Measurements from ENCODE around the gene SIRT2. TPM values are rescaled to one million over a fixed set of nuclear protein-coding genes. Genes with fewer than 3 reads are reported as not detected.

SIRT2 gene
- total and polyA plus RNA-seq, 2 donors (not counting 1 experiment from before 2014, with no cell fraction given): 42.4 to 65.9 TPM

GRCh38 chr19:38904581-38905539 lies 5.4 kb upstream of the SIRT2 start:
- CTCF ChIA-PET: interaction anchor here (0.9 kb wide), 1 partner anchor 124 kb away, joined by 4 read pairs; no protein-coding TSS in a partner anchor
- ATAC-seq (ENCODE audit: low read depth): no peak

More at GRCh38 chr19:38904581-38905539, 5.4 kb upstream of the SIRT2 start:
- Mint-ChIP-seq H3K4me1 (peaks cover 17% of the 10 kb centered on the region), H3K27me3 (no peaks in the 10 kb centered on the region), H3K9me3 (ENCODE audit: insufficient read depth) (no peaks in the 10 kb centered on the region), H3K27ac (no peak overlapping the region), H3K4me3 (no peak overlapping the region)
- H3K4me2 ChIP-seq (replicated peaks; ENCODE audit: low read depth, low read length, poor library complexity, severe bottlenecking): no peak overlapping the region
- H3K36me3 ChIP-seq (replicated peaks in 1 of 2; ENCODE audit: control extremely low read depth in 1 of 2, control insufficient read depth in 1 of 2, extremely low read depth in 1 of 2, insufficient read depth in 2 of 2, low read length in 1 of 2): peaks cover 0 to 31% of the 10 kb centered on the region in 2 experiments
- intact Hi-C loops (cut with micrococcal nuclease): no loop called here
- TF ChIP-seq CTCF (IDR thresholded peaks at IDR 0.05): no peak
- no peak for TF ChIP-seq EZH2 (IDR thresholded peaks at IDR 0.05; ENCODE audit: borderline replicate concordance, insufficient read depth, low read depth, low read length, poor library complexity, severe bottlenecking)
- H3K9ac ChIP-seq (ENCODE audit: low read length): no peak overlapping the region
- no peak overlapping the region for H2AFZ ChIP-seq (ENCODE audit: insufficient read depth, low read depth, low read length, poor library complexity, severe bottlenecking)
- no peak for DNase-seq
- H4K20me1 ChIP-seq (ENCODE audit: control insufficient read depth, insufficient read depth, low read length, poor library complexity, severe bottlenecking): peaks cover 12% of the 10 kb centered on the region
- 94% methylated on average over 34 of the region's 35 CpGs for WGBS (ENCODE audit: insufficient coverage)
- POLR2A ChIA-PET: interaction anchor here (0.6 kb wide), 1 partner anchor 27 kb away, joined by 5 read pairs; no protein-coding TSS in a partner anchor
- H3K4me1 ChIP-seq (ENCODE audit: control insufficient read depth in 2 of 2, insufficient read depth in 2 of 2, low read length in 2 of 2): peaks cover 9 to 12% of the 10 kb centered on the region in 2 donors
- peaks cover 0 to 4% (median 0%) of the 10 kb centered on the region in 3 donors for H3K9me3 ChIP-seq (ENCODE audit: control extremely low read depth in 1 of 3, control insufficient read depth in 2 of 3, insufficient read depth in 1 of 3, low read length in 2 of 3)
- H3K79me2 ChIP-seq (ENCODE audit: control insufficient read depth, insufficient read depth, low read length): peaks cover 57% of the 10 kb centered on the region
- H3K27me3 ChIP-seq (replicated peaks in 1 of 4; ENCODE audit: control extremely low read depth in 1 of 4, control insufficient read depth in 3 of 4, insufficient read depth in 4 of 4, low read length in 3 of 4): no peaks in the 10 kb centered on the region
- H3K4me3 ChIP-seq (ENCODE audit: control extremely low read depth in 1 of 5, extremely low read depth in 1 of 5, insufficient read depth in 1 of 5, low read depth in 2 of 5, low read length in 4 of 5): no peak overlapping the region
- no peak overlapping the region for H3K27ac ChIP-seq (ENCODE audit: low read length in 2 of 2)
